HepG2 (cell line): ENCODE results near the gene MRPS10. TPM values are rescaled to one million over a fixed set of nuclear protein-coding genes. Genes with fewer than 3 reads are reported as not detected.

Source experiments
- ATAC-seq: fragments of 200-7000 bp; cut with Tn5 transposase; 3 replicates; pipeline ENCODE4 v1.9.1; 2020; ENCODE audit warnings: mild to moderate bottlenecking, moderate library complexity
- BruUV-seq: library from RNA; stranded (reverse); fragments of 400-500 nt; replicated peaks from 2 replicates; lab custom pipeline; 2021; lab: Mats Ljungman, UMichigan
- CTCF ChIA-PET: fragments of 300-600 bp; formaldehyde crosslinking; extraction: SDS; loops from one replicate; lab custom pipeline; 2021; ENCODE audit warnings: low total read pairs, inconsistent platforms, low intra/inter-chr PET ratio; lab: Yijun Ruan, JAX
- POLR2A ChIA-PET: fragments of 350-600 bp; sonication (Branson Sonifier 250); formaldehyde crosslinking; loops from one replicate; lab custom pipeline; 2020; ENCODE audit warnings: antibody characterized with exemption, inconsistent platforms; lab: Yijun Ruan, JAX
- DNase-seq: peaks from one replicate; pipeline ENCODE4 v3.0.0-alpha.2; 2015; ENCODE audit warnings: low spot score
- FAIRE-seq: peaks from 3 replicates; lab custom pipeline; 2011; peaks lifted over from hg19 to GRCh38; lab: Jason Lieb, UNC
- H2AFZ ChIP-seq: one replicate; pipeline ENCODE4 v1.6.1; 2011; ENCODE audit warnings: low read length, inconsistent platforms
- H3K27ac ChIP-seq: fragments of 300-600 bp; 3 replicates; pipeline ENCODE4 v1.8.0; 2011; ENCODE audit warnings: mixed run types, mild to moderate bottlenecking, mixed read lengths, low read length, inconsistent platforms; ENCODE audit not compliant: insufficient read depth; ENCODE audit errors: extremely low read length
- H3K27me3 ChIP-seq, 2 experiments: fragments of 200-600 bp in 1 of 2; 2 replicates in 1 of 2; 3 replicates in 1 of 2; pipeline versions ENCODE4 v1.6.0 to v1.8.0; 2011; ENCODE audit warnings: low read length in 2 of 2, mild to moderate bottlenecking in 2 of 2, moderate library complexity in 2 of 2, inconsistent platforms in 1 of 2; ENCODE audit not compliant: insufficient read depth in 2 of 2, control insufficient read depth in 1 of 2
- H3K36me3 ChIP-seq, 2 experiments: fragments of 200-600 bp in 1 of 2; replicated peaks in 1 of 2; 2 replicates in 1 of 2; 3 replicates in 1 of 2; pipeline versions ENCODE4 v1.5.1 to v1.8.0; 2011; ENCODE audit warnings: low read length in 2 of 2, inconsistent platforms in 1 of 2; ENCODE audit not compliant: insufficient read depth in 2 of 2, control insufficient read depth in 1 of 2
- H3K4me1 ChIP-seq: 2 replicates; pipeline ENCODE4 v1.5.1; 2012; ENCODE audit warnings: low read length, inconsistent platforms; ENCODE audit not compliant: insufficient read depth
- H3K4me2 ChIP-seq: 2 replicates; pipeline ENCODE4 v1.6.0; 2011; ENCODE audit warnings: low read depth, low read length, inconsistent platforms
- H3K4me3 ChIP-seq, 3 experiments: fragments of 200-600 bp in 1 of 3; sonication (generic), shearing (Covaris generic) in 1 of 3; replicated peaks in 1 of 3; 2 replicates each; pipeline ENCODE4 v1.5.1; 2011 to 2016; ENCODE audit warnings: low read length in 3 of 3, inconsistent platforms in 2 of 3, low read depth in 2 of 3, mild to moderate bottlenecking in 2 of 3, control low read depth in 1 of 3, mixed read lengths in 1 of 3; ENCODE audit not compliant: insufficient read depth in 1 of 3
- H3K79me2 ChIP-seq: one replicate; pipeline ENCODE4 v1.6.1; 2011; ENCODE audit warnings: low read length, inconsistent platforms; ENCODE audit not compliant: insufficient read depth
- H3K9ac ChIP-seq: 2 replicates; pipeline ENCODE4 v1.6.0; 2011; ENCODE audit warnings: mild to moderate bottlenecking, low read depth, low read length, inconsistent platforms; ENCODE audit not compliant: insufficient read depth
- H3K9me3 ChIP-seq: 2 replicates; pipeline ENCODE4 v1.5.1; 2012; ENCODE audit warnings: mild to moderate bottlenecking, low read length
- H4K20me1 ChIP-seq: 2 replicates; pipeline ENCODE4 v1.6.0; 2011; ENCODE audit warnings: inconsistent platforms, mild to moderate bottlenecking, low read length, moderate library complexity; ENCODE audit not compliant: insufficient read depth
- ARHGAP35 ChIP-seq: sonication (generic); formaldehyde crosslinking; IDR thresholded peaks from 2 replicates; pipeline ENCODE4 v1.9.0; 2022; ENCODE audit warnings: mild to moderate bottlenecking, inconsistent platforms, moderate library complexity, missing genetic modification reagents, borderline replicate concordance
- FOXK1 ChIP-seq: sonication (generic); formaldehyde crosslinking; IDR thresholded peaks from 2 replicates; pipeline ENCODE4 v1.4.0; 2020; ENCODE audit warnings: low read depth, missing genetic modification reagents, borderline replicate concordance
- KLF15 ChIP-seq: sonication (generic); formaldehyde crosslinking; IDR thresholded peaks from 2 replicates; pipeline ENCODE4 v1.8.1; 2023; ENCODE audit warnings: borderline replicate concordance, mild to moderate bottlenecking, inconsistent platforms, missing genetic modification reagents, mixed read lengths
- MEIS1 ChIP-seq: sonication (generic); formaldehyde crosslinking; IDR thresholded peaks from 2 replicates; pipeline ENCODE4 v1.9.0; 2021; ENCODE audit warnings: mild to moderate bottlenecking, missing genetic modification reagents, moderate library complexity, borderline replicate concordance
- SP1 ChIP-seq, 2 experiments: fragments of 450-650 bp in 1 of 2; sonication (generic) in 1 of 2; formaldehyde crosslinking in 1 of 2; IDR thresholded peaks; 2 replicates each; pipeline versions ENCODE4 v1.4.0 to v1.6.1; 2016 to 2020; ENCODE audit warnings: missing genetic modification reagents in 1 of 2
- ZKSCAN5 ChIP-seq: sonication (generic); formaldehyde crosslinking; IDR thresholded peaks from 2 replicates; pipeline ENCODE4 v1.5.1; 2020; ENCODE audit warnings: mild to moderate bottlenecking, missing genetic modification reagents
- ZNF543 ChIP-seq: sonication (generic); formaldehyde crosslinking; IDR thresholded peaks from 2 replicates; pipeline ENCODE4 v1.4.0; 2020; ENCODE audit warnings: mild to moderate bottlenecking, missing genetic modification reagents
- ZNF720 ChIP-seq: sonication (generic); formaldehyde crosslinking; IDR thresholded peaks from 2 replicates; pipeline ENCODE4 v1.4.0; 2020; ENCODE audit warnings: missing genetic modification reagents
- ZSCAN30 ChIP-seq: sonication (generic); formaldehyde crosslinking; IDR thresholded peaks from 2 replicates; pipeline ENCODE4 v1.5.0; 2020; ENCODE audit warnings: mild to moderate bottlenecking, missing genetic modification reagents
- WGBS: methylation state at CpG from one replicate; pipeline ENCODE4 v1.1.6; 2017; ENCODE audit warnings: low lambda C conversion rate; 5-methylcytosine and 5-hydroxymethylcytosine counted together
- in situ Hi-C: cut with HindIII; loops from 2 replicates; pipeline ENCODE4 v1.10.0; 2017; ENCODE audit warnings: low pct_unique_long_range_greater_than_20kb; ENCODE audit not compliant: extremely low pct_ligation_motif_present
- intact Hi-C: fragments of 100-400 bp; cut with micrococcal nuclease; formaldehyde crosslinking; loops from one replicate; pipeline ENCODE4 v1.10.0; 2022; ENCODE audit not compliant: unreplicated experiment
- polyA plus RNA-seq, 8 experiments: library from polyadenylated mRNA; depleted of rRNA in 3 of 8; stranded (reverse) in 7 of 8; unstranded in 1 of 8; fragments of >200 nt; fragmentation: Illumina TruSeq in 4 of 8; extraction: Trizol in 4 of 8; gene quantifications; 2 replicates each; pipeline versions ENCODE4 v1.2.1 to v1.2.3, GENCODE V29; 2011 to 2016; ENCODE audit warnings: low read depth in 4 of 8, missing spikeins in 1 of 8, mixed read lengths in 1 of 8; ENCODE audit not compliant: insufficient read depth in 1 of 8
- total RNA-seq, 5 experiments: library from RNA; depleted of rRNA; stranded (reverse); fragments of >200 nt; fragmentation: Illumina TruSeq; extraction: Trizol; gene quantifications; 2 replicates each; pipeline ENCODE4 v1.2.3, GENCODE V29; 2016; ENCODE audit warnings: low read depth in 1 of 5
- TF ChIP-seq, protein P1 (sequence below): sonication (generic); formaldehyde crosslinking; IDR thresholded peaks from 2 replicates; pipeline ENCODE4 v1.4.0; 2020; ENCODE audit warnings: low read depth, mild to moderate bottlenecking, missing genetic modification reagents
- TF ChIP-seq, protein P2 (sequence below): sonication (generic); formaldehyde crosslinking; IDR thresholded peaks from 2 replicates; pipeline ENCODE4 v1.5.1; 2020; ENCODE audit warnings: mild to moderate bottlenecking, missing genetic modification reagents
- TF ChIP-seq, protein P3 (sequence below): sonication (generic); IDR thresholded peaks from 2 replicates; pipeline ENCODE4 v1.6.1; 2016; ENCODE audit warnings: low read depth, borderline replicate concordance
- TF ChIP-seq, protein P4 (sequence below): fragments of 450-650 bp; IDR thresholded peaks from 2 replicates; pipeline ENCODE4 v1.6.1; 2017; ENCODE audit warnings: mild to moderate bottlenecking

Gene MRPS10
- total and polyA plus RNA-seq, 2 of the 13 experiments (the other 11 are each of a cell fraction or from before 2014, with no cell fraction given) = 31.7 to 54.6 TPM

DNA sequence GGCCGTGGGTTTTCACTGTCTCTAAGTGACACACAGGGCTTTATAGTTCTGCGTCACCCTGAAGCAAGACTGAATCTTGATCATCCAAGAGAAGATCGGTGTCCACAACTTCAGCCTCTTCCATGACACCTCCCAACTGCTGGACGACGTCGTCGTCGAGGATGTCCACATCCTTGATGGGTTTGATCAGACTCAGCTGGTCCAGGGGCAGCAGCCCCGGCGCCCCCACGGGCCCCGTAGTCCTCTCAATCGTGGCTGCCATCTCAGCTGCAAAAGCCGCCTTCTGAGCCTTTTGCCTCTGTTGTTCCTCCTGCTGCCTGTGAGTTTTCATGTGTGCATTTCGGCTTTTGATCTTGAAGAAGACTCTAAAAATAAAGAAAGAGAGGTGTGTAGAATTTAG is 10.6 kb upstream of the MRPS10 start:
- no peak overlapping the region for H2AFZ ChIP-seq
- ChIA-PET CTCF (no interaction called here), POLR2A (interaction anchor here (2.5 kb wide), 1 partner anchor 11 kb away, joined by 9 read pairs; no protein-coding TSS in a partner anchor)
- ATAC-seq = no peak
- no peak for FAIRE-seq
- WGBS = 84% methylated on average over 15 of the region's 15 CpGs
- H4K20me1 ChIP-seq = no peaks in the 10 kb centered on the region
- no TSS peak for BruUV-seq
- no peak overlapping the region for H3K27ac ChIP-seq
- H3K4me3 ChIP-seq = no peak overlapping the region
- no peaks in the 10 kb centered on the region for H3K27me3 ChIP-seq
- H3K4me1 ChIP-seq = peaks cover 43% of the 10 kb centered on the region
- no peak overlapping the region for H3K4me2 ChIP-seq
- intact Hi-C loops (no loop called here), in situ Hi-C loops (loop anchor here (5.0 kb wide), 1 partner anchor 61 kb away; no protein-coding TSS in a partner anchor)
- no peak for DNase-seq
- H3K9ac ChIP-seq = no peak overlapping the region
- H3K36me3 ChIP-seq = no peaks in the 10 kb centered on the region
- no peak for TF ChIP-seq MEIS1
- TF ChIP-seq KLF15 (CRISPR knock-in tag) = no peak
- no peak for TF ChIP-seq FOXK1
- TF ChIP-seq SP1 (IDR thresholded peaks at IDR 0.05) = no peak
- no peak for TF ChIP-seq SP1 (CRISPR knock-in tag; IDR thresholded peaks at IDR 0.05)
- no peak for TF ChIP-seq ZKSCAN5 (CRISPR knock-in tag)
- TF ChIP-seq ZSCAN30 (CRISPR knock-in tag) = no peak
- TF ChIP-seq, protein P1, sequence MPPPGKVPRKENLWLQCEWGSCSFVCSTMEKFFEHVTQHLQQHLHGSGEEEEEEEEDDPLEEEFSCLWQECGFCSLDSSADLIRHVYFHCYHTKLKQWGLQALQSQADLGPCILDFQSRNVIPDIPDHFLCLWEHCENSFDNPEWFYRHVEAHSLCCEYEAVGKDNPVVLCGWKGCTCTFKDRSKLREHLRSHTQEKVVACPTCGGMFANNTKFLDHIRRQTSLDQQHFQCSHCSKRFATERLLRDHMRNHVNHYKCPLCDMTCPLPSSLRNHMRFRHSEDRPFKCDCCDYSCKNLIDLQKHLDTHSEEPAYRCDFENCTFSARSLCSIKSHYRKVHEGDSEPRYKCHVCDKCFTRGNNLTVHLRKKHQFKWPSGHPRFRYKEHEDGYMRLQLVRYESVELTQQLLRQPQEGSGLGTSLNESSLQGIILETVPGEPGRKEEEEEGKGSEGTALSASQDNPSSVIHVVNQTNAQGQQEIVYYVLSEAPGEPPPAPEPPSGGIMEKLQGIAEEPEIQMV (CRISPR knock-in tag) = no peak
- TF ChIP-seq, protein P2, sequence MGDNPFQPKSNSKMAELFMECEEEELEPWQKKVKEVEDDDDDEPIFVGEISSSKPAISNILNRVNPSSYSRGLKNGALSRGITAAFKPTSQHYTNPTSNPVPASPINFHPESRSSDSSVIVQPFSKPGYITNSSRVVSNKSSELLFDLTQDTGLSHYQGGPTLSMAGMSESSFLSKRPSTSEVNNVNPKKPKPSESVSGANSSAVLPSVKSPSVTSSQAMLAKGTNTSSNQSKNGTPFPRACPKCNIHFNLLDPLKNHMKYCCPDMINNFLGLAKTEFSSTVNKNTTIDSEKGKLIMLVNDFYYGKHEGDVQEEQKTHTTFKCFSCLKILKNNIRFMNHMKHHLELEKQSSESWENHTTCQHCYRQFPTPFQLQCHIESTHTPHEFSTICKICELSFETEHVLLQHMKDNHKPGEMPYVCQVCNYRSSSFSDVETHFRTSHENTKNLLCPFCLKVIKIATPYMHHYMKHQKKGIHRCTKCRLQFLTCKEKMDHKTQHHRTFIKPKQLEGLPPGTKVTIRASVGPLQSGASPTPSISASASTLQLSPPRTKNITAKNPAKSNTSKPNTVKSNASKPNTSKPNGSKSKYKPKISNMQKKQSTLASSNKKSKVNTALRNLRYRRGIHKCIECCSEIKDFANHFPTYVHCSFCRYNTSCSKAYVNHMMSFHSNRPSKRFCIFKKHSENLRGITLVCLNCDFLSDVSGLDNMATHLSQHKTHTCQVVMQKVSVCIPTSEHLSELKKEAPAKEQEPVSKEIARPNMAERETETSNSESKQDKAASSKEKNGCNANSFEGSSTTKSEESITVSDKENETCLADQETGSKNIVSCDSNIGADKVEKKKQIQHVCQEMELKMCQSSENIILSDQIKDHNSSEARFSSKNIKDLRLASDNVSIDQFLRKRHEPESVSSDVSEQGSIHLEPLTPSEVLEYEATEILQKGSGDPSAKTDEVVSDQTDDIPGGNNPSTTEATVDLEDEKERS = no peak
- no peak for TF ChIP-seq ZNF720
- TF ChIP-seq ARHGAP35 (CRISPR knock-in tag) = no peak
- no peak for TF ChIP-seq ZNF543
- TF ChIP-seq, protein P3, sequence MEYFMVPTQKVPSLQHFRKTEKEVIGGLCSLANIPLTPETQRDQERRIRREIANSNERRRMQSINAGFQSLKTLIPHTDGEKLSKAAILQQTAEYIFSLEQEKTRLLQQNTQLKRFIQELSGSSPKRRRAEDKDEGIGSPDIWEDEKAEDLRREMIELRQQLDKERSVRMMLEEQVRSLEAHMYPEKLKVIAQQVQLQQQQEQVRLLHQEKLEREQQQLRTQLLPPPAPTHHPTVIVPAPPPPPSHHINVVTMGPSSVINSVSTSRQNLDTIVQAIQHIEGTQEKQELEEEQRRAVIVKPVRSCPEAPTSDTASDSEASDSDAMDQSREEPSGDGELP = no peak
- TF ChIP-seq, protein P4, sequence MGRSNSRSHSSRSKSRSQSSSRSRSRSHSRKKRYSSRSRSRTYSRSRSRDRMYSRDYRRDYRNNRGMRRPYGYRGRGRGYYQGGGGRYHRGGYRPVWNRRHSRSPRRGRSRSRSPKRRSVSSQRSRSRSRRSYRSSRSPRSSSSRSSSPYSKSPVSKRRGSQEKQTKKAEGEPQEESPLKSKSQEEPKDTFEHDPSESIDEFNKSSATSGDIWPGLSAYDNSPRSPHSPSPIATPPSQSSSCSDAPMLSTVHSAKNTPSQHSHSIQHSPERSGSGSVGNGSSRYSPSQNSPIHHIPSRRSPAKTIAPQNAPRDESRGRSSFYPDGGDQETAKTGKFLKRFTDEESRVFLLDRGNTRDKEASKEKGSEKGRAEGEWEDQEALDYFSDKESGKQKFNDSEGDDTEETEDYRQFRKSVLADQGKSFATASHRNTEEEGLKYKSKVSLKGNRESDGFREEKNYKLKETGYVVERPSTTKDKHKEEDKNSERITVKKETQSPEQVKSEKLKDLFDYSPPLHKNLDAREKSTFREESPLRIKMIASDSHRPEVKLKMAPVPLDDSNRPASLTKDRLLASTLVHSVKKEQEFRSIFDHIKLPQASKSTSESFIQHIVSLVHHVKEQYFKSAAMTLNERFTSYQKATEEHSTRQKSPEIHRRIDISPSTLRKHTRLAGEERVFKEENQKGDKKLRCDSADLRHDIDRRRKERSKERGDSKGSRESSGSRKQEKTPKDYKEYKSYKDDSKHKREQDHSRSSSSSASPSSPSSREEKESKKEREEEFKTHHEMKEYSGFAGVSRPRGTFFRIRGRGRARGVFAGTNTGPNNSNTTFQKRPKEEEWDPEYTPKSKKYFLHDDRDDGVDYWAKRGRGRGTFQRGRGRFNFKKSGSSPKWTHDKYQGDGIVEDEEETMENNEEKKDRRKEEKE = no peak
- H3K79me2 ChIP-seq = no peaks in the 10 kb centered on the region
- no peaks in the 10 kb centered on the region for H3K9me3 ChIP-seq
